ENCODE measurements around the gene MORN1.

Gene MORN1

GRCh38 chr1:2300851-2301606 lies 90.3 kb downstream of the MORN1 start:
- peak overlapping the region; percentile 5 for H3K18ac ChIP-seq (ENCODE audit: low read length)
- H3K4me2 ChIP-seq (ENCODE audit: insufficient read depth, low read length, poor library complexity, severe bottlenecking): no peak overlapping the region
- no peak overlapping the region for H3K4me3 ChIP-seq (ENCODE audit: low read length in 2 of 2)
- no peak overlapping the region for H4K91ac ChIP-seq (ENCODE audit: low read depth, low read length, poor library complexity)
- no peak overlapping the region for H3K9ac ChIP-seq (ENCODE audit: low read depth, low read length, poor library complexity)
- H2AFZ ChIP-seq (ENCODE audit: low read length): no peak overlapping the region
- no peak overlapping the region for H3K23ac ChIP-seq (ENCODE audit: low read depth, low read length, poor library complexity)
- peaks cover 19 to 51% of the 10 kb centered on the region in 2 donors for H3K36me3 ChIP-seq (replicated peaks in 1 of 2; ENCODE audit: control insufficient read depth in 2 of 2, insufficient read depth in 2 of 2, low read length in 2 of 2)
- no peaks in the 10 kb centered on the region for H3K27me3 ChIP-seq (ENCODE audit: control insufficient read depth in 3 of 3, insufficient read depth in 3 of 3, low read depth in 1 of 3, low read length in 3 of 3)
- H3K14ac ChIP-seq (ENCODE audit: low read length): no peak overlapping the region
- peaks cover 50% of the 10 kb centered on the region for H3K79me1 ChIP-seq (ENCODE audit: low read depth, low read length)
- H2BK15ac ChIP-seq (ENCODE audit: low read length): no peak overlapping the region
- no peak overlapping the region for H2BK120ac ChIP-seq (ENCODE audit: low read depth, low read length)
- H2AK5ac ChIP-seq (ENCODE audit: low read depth, low read length): no peak overlapping the region
- H3K4ac ChIP-seq (ENCODE audit: low read length): no peak overlapping the region
- H3K4me1 ChIP-seq (ENCODE audit: control insufficient read depth in 2 of 2, insufficient read depth in 1 of 2, low read depth in 1 of 2, low read length in 2 of 2): peaks cover 2 to 10% of the 10 kb centered on the region in 2 donors
- H4K8ac ChIP-seq (ENCODE audit: low read depth, low read length): no peak overlapping the region
- H3K27ac ChIP-seq (replicated peaks; ENCODE audit: low read length): no peak overlapping the region
- DNase-seq (ENCODE audit: low spot score): no peak
- peak overlapping the region; percentile 6 for H2BK5ac ChIP-seq (ENCODE audit: low read length)
- no CpG with 5 or more reads among the region's 37 CpGs for WGBS, 2 donors (ENCODE audit: extremely low coverage in 2 of 2, insufficient read length in 2 of 2, insufficient replicate concordance in 1 of 2)
- H3K9me3 ChIP-seq (replicated peaks in 1 of 2; ENCODE audit: control insufficient read depth in 2 of 2, insufficient read depth in 1 of 2, low read depth in 1 of 2, low read length in 2 of 2): peaks cover 0 to 1% of the 10 kb centered on the region in 2 donors
- H2BK12ac ChIP-seq (ENCODE audit: low read length): no peak overlapping the region

- Histone ChIP-seq H3K4me3 (ENCODE audit: low read length in 2 of 2) (no peak overlapping the region), H3K9me3 (replicated peaks in 1 of 2; ENCODE audit: control insufficient read depth in 2 of 2, insufficient read depth in 1 of 2, low read depth in 1 of 2, low read length in 2 of 2) (peaks cover 0 to 1% of the 10 kb centered on the region in 2 donors), H2BK15ac (ENCODE audit: low read length) (no peak overlapping the region), H2AFZ (ENCODE audit: low read length) (no peak overlapping the region), H3K14ac (ENCODE audit: low read length) (no peak overlapping the region), H3K27ac (replicated peaks; ENCODE audit: low read length) (no peak overlapping the region), H4K8ac (ENCODE audit: low read depth, low read length) (no peak overlapping the region), H3K4me2 (ENCODE audit: insufficient read depth, low read length, poor library complexity, severe bottlenecking) (no peak overlapping the region), H2BK12ac (ENCODE audit: low read length) (no peak overlapping the region), H3K4ac (ENCODE audit: low read length) (no peak overlapping the region), H3K18ac (ENCODE audit: low read length) (peak overlapping the region; percentile 71), H3K4me1 (ENCODE audit: control insufficient read depth in 2 of 2, insufficient read depth in 1 of 2, low read depth in 1 of 2, low read length in 2 of 2) (peaks cover 2 to 10% of the 10 kb centered on the region in 2 donors), H2BK120ac (ENCODE audit: low read depth, low read length) (no peak overlapping the region), H2BK5ac (ENCODE audit: low read length) (peak overlapping the region; percentile 27), H2AK5ac (ENCODE audit: low read depth, low read length) (peak overlapping the region; percentile 40), H3K9ac (ENCODE audit: low read depth, low read length, poor library complexity) (peak overlapping the region; percentile 38), H4K91ac (ENCODE audit: low read depth, low read length, poor library complexity) (no peak overlapping the region), H3K79me1 (ENCODE audit: low read depth, low read length) (peaks cover 44% of the 10 kb centered on the region), H3K36me3 (replicated peaks in 1 of 2; ENCODE audit: control insufficient read depth in 2 of 2, insufficient read depth in 2 of 2, low read length in 2 of 2) (peaks cover 15 to 46% of the 10 kb centered on the region in 2 donors), H3K23ac (ENCODE audit: low read depth, low read length, poor library complexity) (peak overlapping the region; percentile 87), H3K27me3 (ENCODE audit: control insufficient read depth in 3 of 3, insufficient read depth in 3 of 3, low read depth in 1 of 3, low read length in 3 of 3) (no peaks in the 10 kb centered on the region)
- no CpG with 5 or more reads among the region's 32 CpGs for WGBS, 2 donors (ENCODE audit: extremely low coverage in 2 of 2, insufficient read length in 2 of 2, insufficient replicate concordance in 1 of 2)
- DNase-seq (ENCODE audit: low spot score): no peak
Observed at GRCh38 chr1:2300004-2300771, 91.2 kb downstream of the MORN1 start.

GRCh38 chr1:2299131-2299627 lies 92.2 kb downstream of the MORN1 start:
- Histone ChIP-seq H3K27ac (replicated peaks; ENCODE audit: low read length) (no peak overlapping the region), H3K27me3 (ENCODE audit: control insufficient read depth in 3 of 3, insufficient read depth in 3 of 3, low read depth in 1 of 3, low read length in 3 of 3) (no peaks in the 10 kb centered on the region)
- no CpG with 5 or more reads among the region's 24 CpGs for WGBS, 2 donors (ENCODE audit: extremely low coverage in 2 of 2, insufficient read length in 2 of 2, insufficient replicate concordance in 1 of 2)

GRCh38 chr1:2298685-2299084 lies 92.7 kb downstream of the MORN1 start:
- Histone ChIP-seq H3K4me2 (ENCODE audit: insufficient read depth, low read length, poor library complexity, severe bottlenecking) (no peak overlapping the region), H3K79me1 (ENCODE audit: low read depth, low read length) (peaks cover 49% of the 10 kb centered on the region), H3K23ac (ENCODE audit: low read depth, low read length, poor library complexity) (no peak overlapping the region), H2BK120ac (ENCODE audit: low read depth, low read length) (no peak overlapping the region), H2AFZ (ENCODE audit: low read length) (no peak overlapping the region), H3K4ac (ENCODE audit: low read length) (no peak overlapping the region), H2BK12ac (ENCODE audit: low read length) (no peak overlapping the region), H2BK5ac (ENCODE audit: low read length) (peak overlapping the region; percentile 27), H4K8ac (ENCODE audit: low read depth, low read length) (no peak overlapping the region), H3K36me3 (replicated peaks in 1 of 2; ENCODE audit: control insufficient read depth in 2 of 2, insufficient read depth in 2 of 2, low read length in 2 of 2) (peaks cover 0 to 38% of the 10 kb centered on the region in 2 donors), H3K9ac (ENCODE audit: low read depth, low read length, poor library complexity) (peak overlapping the region; percentile 50), H3K4me1 (ENCODE audit: control insufficient read depth in 2 of 2, insufficient read depth in 1 of 2, low read depth in 1 of 2, low read length in 2 of 2) (peaks cover 2 to 12% of the 10 kb centered on the region in 2 donors), H2AK5ac (ENCODE audit: low read depth, low read length) (no peak overlapping the region), H3K14ac (ENCODE audit: low read length) (no peak overlapping the region), H3K27me3 (ENCODE audit: control insufficient read depth in 3 of 3, insufficient read depth in 3 of 3, low read depth in 1 of 3, low read length in 3 of 3) (no peaks in the 10 kb centered on the region), H3K9me3 (replicated peaks in 1 of 2; ENCODE audit: control insufficient read depth in 2 of 2, insufficient read depth in 1 of 2, low read depth in 1 of 2, low read length in 2 of 2) (peaks cover 0 to 1% of the 10 kb centered on the region in 2 donors), H3K18ac (ENCODE audit: low read length) (peak overlapping the region; percentile 59), H3K27ac (replicated peaks; ENCODE audit: low read length) (no peak overlapping the region), H2BK15ac (ENCODE audit: low read length) (no peak overlapping the region), H3K4me3 (ENCODE audit: low read length in 2 of 2) (no peak overlapping the region), H4K91ac (ENCODE audit: low read depth, low read length, poor library complexity) (no peak overlapping the region)
- no peak for DNase-seq (ENCODE audit: low spot score)
- no CpG with 5 or more reads among the region's 12 CpGs for WGBS, 2 donors (ENCODE audit: extremely low coverage in 2 of 2, insufficient read length in 2 of 2, insufficient replicate concordance in 1 of 2)

More at GRCh38 chr1:2299131-2299627, 92.2 kb downstream of the MORN1 start:
- peak overlapping the region; percentile 31 for H3K14ac ChIP-seq (ENCODE audit: low read length)
- H4K91ac ChIP-seq (ENCODE audit: low read depth, low read length, poor library complexity): no peak overlapping the region
- H3K79me1 ChIP-seq (ENCODE audit: low read depth, low read length): peaks cover 49% of the 10 kb centered on the region
- H3K4me2 ChIP-seq (ENCODE audit: insufficient read depth, low read length, poor library complexity, severe bottlenecking): no peak overlapping the region
- H3K4me1 ChIP-seq (ENCODE audit: control insufficient read depth in 2 of 2, insufficient read depth in 1 of 2, low read depth in 1 of 2, low read length in 2 of 2): peaks cover 2 to 12% of the 10 kb centered on the region in 2 donors
- H3K9me3 ChIP-seq (replicated peaks in 1 of 2; ENCODE audit: control insufficient read depth in 2 of 2, insufficient read depth in 1 of 2, low read depth in 1 of 2, low read length in 2 of 2): peaks cover 0 to 1% of the 10 kb centered on the region in 2 donors
- peak overlapping the region; percentile 50 for H3K9ac ChIP-seq (ENCODE audit: low read depth, low read length, poor library complexity)
- H3K4me3 ChIP-seq (ENCODE audit: low read length in 2 of 2): no peak overlapping the region
- no peak overlapping the region for H2BK15ac ChIP-seq (ENCODE audit: low read length)
- no peak overlapping the region for H3K4ac ChIP-seq (ENCODE audit: low read length)
- peak overlapping the region; percentile 27 for H2BK5ac ChIP-seq (ENCODE audit: low read length)
- peaks cover 4 to 39% of the 10 kb centered on the region in 2 donors for H3K36me3 ChIP-seq (replicated peaks in 1 of 2; ENCODE audit: control insufficient read depth in 2 of 2, insufficient read depth in 2 of 2, low read length in 2 of 2)
- H4K8ac ChIP-seq (ENCODE audit: low read depth, low read length): no peak overlapping the region
- H2BK120ac ChIP-seq (ENCODE audit: low read depth, low read length): no peak overlapping the region
- no peak overlapping the region for H2AK5ac ChIP-seq (ENCODE audit: low read depth, low read length)
- H3K23ac ChIP-seq (ENCODE audit: low read depth, low read length, poor library complexity): peak overlapping the region; percentile 20
- H3K18ac ChIP-seq (ENCODE audit: low read length): peak overlapping the region; percentile 19
- no peak overlapping the region for H2AFZ ChIP-seq (ENCODE audit: low read length)
- no peak overlapping the region for H2BK12ac ChIP-seq (ENCODE audit: low read length)
- no peak for DNase-seq (ENCODE audit: low spot score)
